ENCODE data around the gene HLF. TPM values are rescaled to one million over a fixed set of nuclear protein-coding genes. Genes with fewer than 3 reads are reported as not detected.

HLF gene
- total and polyA plus RNA-seq, 3 experiments from 2014 or later: 0.59 to 0.93 (median 0.81) TPM

DNA sequence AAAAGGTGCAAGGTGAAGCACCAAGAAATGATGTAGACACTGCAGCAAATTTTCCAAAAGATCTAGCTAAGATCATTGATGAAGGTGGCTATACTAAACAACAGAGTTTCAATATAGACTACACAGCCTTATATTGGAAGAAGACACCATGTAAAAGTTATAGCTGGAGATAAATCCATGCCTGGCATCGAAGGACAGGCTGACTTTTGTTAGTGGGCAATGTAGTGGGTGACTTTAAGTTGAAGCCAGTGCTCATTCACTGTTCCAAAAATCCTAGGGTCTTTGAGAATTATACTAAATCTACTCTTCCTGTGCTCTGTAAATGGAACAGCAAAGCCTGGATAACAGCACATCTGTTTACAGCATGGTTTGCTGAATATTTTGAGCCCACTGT is 26.4 kb downstream of the HLF start:
- no peak for DNase-seq
- Mint-ChIP-seq H3K4me3 (no peak overlapping the region), H3K9me3 (no peaks in the 10 kb centered on the region), H3K4me1 (no peaks in the 10 kb centered on the region), H3K27me3 (peaks cover 0 to 4% of the 10 kb centered on the region in 2 donors), H3K27ac (no peak overlapping the region), H3K36me3 (no peaks in the 10 kb centered on the region)
- Histone ChIP-seq H3K27ac (ENCODE audit: low read depth, low read length) (no peak overlapping the region), H3K36me3 (ENCODE audit: insufficient read depth, low read length) (no peaks in the 10 kb centered on the region), H3K4me3 (ENCODE audit: low read length) (no peak overlapping the region), H3K27me3 (ENCODE audit: insufficient read depth, low read length, poor library complexity, severe bottlenecking) (no peaks in the 10 kb centered on the region), H3K9me3 (ENCODE audit: low read length) (no peaks in the 10 kb centered on the region), H3K4me1 (ENCODE audit: insufficient read depth, low read length) (no peaks in the 10 kb centered on the region)
- ChIA-PET POLR2A (no interaction called here), CTCF (interaction anchor here (1.0 kb wide), 1 partner anchor 23 kb away, joined by 3 read pairs; no protein-coding TSS in a partner anchor)

DNA sequence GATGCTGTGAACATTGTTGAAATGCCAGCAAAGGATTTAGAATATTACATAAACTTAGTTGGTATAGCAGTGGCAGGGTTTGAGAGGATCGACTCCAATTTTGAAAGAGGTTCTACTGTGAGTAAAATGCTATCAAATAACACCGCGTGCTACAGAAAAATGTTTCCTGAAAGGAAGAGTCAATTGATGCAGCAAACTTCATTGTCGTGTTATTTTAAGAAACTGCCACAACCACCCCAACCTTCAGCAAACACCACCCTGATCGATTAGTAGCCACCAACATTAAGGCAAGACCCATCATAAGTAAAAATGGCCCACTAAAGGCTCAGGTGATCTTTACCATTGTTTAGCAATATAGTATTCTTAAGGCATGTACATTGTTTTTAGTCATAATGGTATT is 27.3 kb downstream of the HLF start:
- Histone ChIP-seq H3K36me3 (ENCODE audit: insufficient read depth, low read length) (no peaks in the 10 kb centered on the region), H3K27ac (ENCODE audit: low read depth, low read length) (no peak overlapping the region), H3K4me3 (ENCODE audit: low read length) (no peak overlapping the region), H3K4me1 (ENCODE audit: insufficient read depth, low read length) (no peaks in the 10 kb centered on the region), H3K9me3 (ENCODE audit: low read length) (no peaks in the 10 kb centered on the region), H3K27me3 (ENCODE audit: insufficient read depth, low read length, poor library complexity, severe bottlenecking) (no peaks in the 10 kb centered on the region)
- H3K27ac Mint-ChIP-seq: no peak overlapping the region
- ChIA-PET POLR2A (no interaction called here), CTCF (no interaction called here)
- no peaks in the 10 kb centered on the region for H3K4me1 Mint-ChIP-seq
- no peak for DNase-seq
- no peaks in the 10 kb centered on the region for H3K9me3 Mint-ChIP-seq
- H3K27me3 Mint-ChIP-seq: peaks cover 0 to 2% of the 10 kb centered on the region in 2 donors
- H3K36me3 Mint-ChIP-seq: no peaks in the 10 kb centered on the region
- H3K4me3 Mint-ChIP-seq: no peak overlapping the region

DNA sequence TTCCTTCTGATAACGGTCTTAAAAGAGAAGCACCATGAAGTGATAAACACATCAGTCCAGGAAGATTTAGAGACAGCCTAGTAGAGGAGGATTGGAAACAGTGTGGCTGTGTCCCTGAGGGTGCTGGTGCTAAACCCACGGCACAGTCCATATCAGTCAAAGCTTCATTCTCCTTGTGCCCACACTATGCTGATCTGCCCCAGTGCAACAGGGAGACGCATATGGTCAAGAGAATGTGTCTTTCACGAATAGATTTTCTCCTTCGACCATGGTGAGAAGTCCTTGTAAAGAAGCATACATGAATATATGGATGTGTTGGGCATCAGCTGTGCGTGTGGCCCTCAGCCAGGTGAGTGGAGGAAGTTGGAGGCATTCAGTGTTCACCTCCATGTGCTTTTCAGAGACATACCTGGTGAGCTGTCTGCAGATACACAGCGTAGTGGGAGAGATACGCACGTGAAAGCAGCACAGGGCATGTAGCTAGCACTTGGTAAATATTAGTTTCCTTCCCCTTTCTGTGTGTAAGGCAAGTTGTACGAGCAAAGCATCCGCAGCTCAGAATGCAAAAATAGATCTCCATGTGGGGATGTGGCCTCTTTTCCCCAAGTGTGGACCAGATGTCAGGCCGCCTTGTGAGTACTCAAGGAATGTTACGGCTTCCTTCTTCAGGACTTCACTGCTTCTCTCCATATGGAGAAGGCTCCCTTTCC is 29.4 kb downstream of the HLF start:
- no peak overlapping the region for H3K27ac ChIP-seq (ENCODE audit: low read depth, low read length)
- no peaks in the 10 kb centered on the region for H3K9me3 Mint-ChIP-seq
- H3K4me3 ChIP-seq (ENCODE audit: low read length): no peak overlapping the region
- no peaks in the 10 kb centered on the region for H3K36me3 ChIP-seq (ENCODE audit: insufficient read depth, low read length)
- H3K4me1 ChIP-seq (ENCODE audit: insufficient read depth, low read length): no peaks in the 10 kb centered on the region
- CTCF ChIA-PET: interaction anchor here (1.2 to 2.8 kb wide), 3 partner anchors 16 to 301 kb away, joined by 3 to 21 read pairs (median 5); no protein-coding TSS in a partner anchor
- no peaks in the 10 kb centered on the region for H3K4me1 Mint-ChIP-seq
- no peaks in the 10 kb centered on the region for H3K27me3 ChIP-seq (ENCODE audit: insufficient read depth, low read length, poor library complexity, severe bottlenecking)
- H3K4me3 Mint-ChIP-seq: no peak overlapping the region
- no peak for DNase-seq
- no peaks in the 10 kb centered on the region for H3K36me3 Mint-ChIP-seq
- no peak overlapping the region for H3K27ac Mint-ChIP-seq
- no peaks in the 10 kb centered on the region for H3K9me3 ChIP-seq (ENCODE audit: low read length)
- POLR2A ChIA-PET: no interaction called here
- H3K27me3 Mint-ChIP-seq: peaks cover 0 to 2% of the 10 kb centered on the region in 2 donors

- Histone ChIP-seq H3K27ac (ENCODE audit: low read depth, low read length) (no peak overlapping the region), H3K4me3 (ENCODE audit: low read length) (no peak overlapping the region), H3K9me3 (ENCODE audit: low read length) (no peaks in the 10 kb centered on the region), H3K4me1 (ENCODE audit: insufficient read depth, low read length) (no peaks in the 10 kb centered on the region), H3K36me3 (ENCODE audit: insufficient read depth, low read length) (no peaks in the 10 kb centered on the region), H3K27me3 (ENCODE audit: insufficient read depth, low read length, poor library complexity, severe bottlenecking) (no peaks in the 10 kb centered on the region)
- Mint-ChIP-seq H3K9me3 (no peaks in the 10 kb centered on the region), H3K27me3 (peaks cover 0 to 5% of the 10 kb centered on the region in 2 donors), H3K27ac (no peak overlapping the region), H3K4me3 (no peak overlapping the region), H3K4me1 (no peaks in the 10 kb centered on the region), H3K36me3 (no peaks in the 10 kb centered on the region)
- ChIA-PET CTCF (interaction anchor here (1.0 to 2.8 kb wide), 4 partner anchors 18 to 303 kb away, joined by 3 to 21 read pairs (median 8); no protein-coding TSS in a partner anchor), POLR2A (no interaction called here)
- DNase-seq: peak; percentile 14 to 64 (median 40)
These were observed 30.8 kb downstream of the HLF start for GRCh38 chr17:55295411-55296170.

- POLR2A ChIA-PET: no interaction called here
- H3K27ac Mint-ChIP-seq: no peak overlapping the region
These were observed 31.5 kb downstream of the HLF start for GRCh38 chr17:55296171-55296695.

DNA sequence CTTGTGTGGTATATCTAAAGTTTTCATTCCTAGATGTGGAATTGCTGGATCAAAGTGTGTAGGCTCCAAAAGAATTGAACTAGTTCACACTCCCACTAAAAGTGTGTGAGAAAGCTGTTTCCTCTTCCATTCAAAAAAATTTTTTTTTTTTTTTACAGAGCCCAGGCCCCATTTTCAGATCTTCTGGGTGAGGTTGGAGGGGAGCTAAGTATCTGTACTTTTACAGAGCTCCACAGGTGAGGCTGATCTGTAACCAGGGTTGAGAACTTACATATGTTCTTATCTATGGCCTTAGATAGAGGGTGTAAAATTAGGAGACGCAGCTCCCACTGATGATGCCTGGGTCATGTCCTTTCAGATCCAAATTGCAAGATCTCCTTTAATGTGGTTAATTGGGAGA is 31.9 kb downstream of the HLF start:
- Histone ChIP-seq H3K9me3 (ENCODE audit: low read length) (no peaks in the 10 kb centered on the region), H3K4me3 (ENCODE audit: low read length) (no peak overlapping the region), H3K36me3 (ENCODE audit: insufficient read depth, low read length) (no peaks in the 10 kb centered on the region), H3K27ac (ENCODE audit: low read depth, low read length) (no peak overlapping the region), H3K27me3 (ENCODE audit: insufficient read depth, low read length, poor library complexity, severe bottlenecking) (no peaks in the 10 kb centered on the region), H3K4me1 (ENCODE audit: insufficient read depth, low read length) (no peaks in the 10 kb centered on the region)
- no peak for DNase-seq
- Mint-ChIP-seq H3K4me1 (no peaks in the 10 kb centered on the region), H3K4me3 (no peak overlapping the region), H3K27me3 (peaks cover 0 to 5% of the 10 kb centered on the region in 2 donors), H3K27ac (no peak overlapping the region), H3K36me3 (no peaks in the 10 kb centered on the region), H3K9me3 (no peaks in the 10 kb centered on the region)
- ChIA-PET POLR2A (no interaction called here), CTCF (interaction anchor here (1.0 to 1.7 kb wide), 2 partner anchors 87 to 304 kb away, joined by 3 to 11 read pairs; no protein-coding TSS in a partner anchor)

More at GRCh38 chr17:55296171-55296695, 31.5 kb downstream of the HLF start:
- Histone ChIP-seq H3K9me3 (ENCODE audit: low read length) (no peaks in the 10 kb centered on the region), H3K4me3 (ENCODE audit: low read length) (no peak overlapping the region), H3K27me3 (ENCODE audit: insufficient read depth, low read length, poor library complexity, severe bottlenecking) (no peaks in the 10 kb centered on the region), H3K36me3 (ENCODE audit: insufficient read depth, low read length) (no peaks in the 10 kb centered on the region), H3K4me1 (ENCODE audit: insufficient read depth, low read length) (no peaks in the 10 kb centered on the region), H3K27ac (ENCODE audit: low read depth, low read length) (no peak overlapping the region)
- H3K27me3 Mint-ChIP-seq: peaks cover 0 to 5% of the 10 kb centered on the region in 2 donors
- CTCF ChIA-PET: interaction anchor here (1.0 to 1.7 kb wide), 2 partner anchors 87 to 303 kb away, joined by 3 to 11 read pairs; no protein-coding TSS in a partner anchor
- H3K4me3 Mint-ChIP-seq: no peak overlapping the region
- DNase-seq: no peak
- no peaks in the 10 kb centered on the region for H3K9me3 Mint-ChIP-seq
- no peaks in the 10 kb centered on the region for H3K4me1 Mint-ChIP-seq
- no peaks in the 10 kb centered on the region for H3K36me3 Mint-ChIP-seq

GRCh38 chr17:55298111-55298730 is 33.5 kb downstream of the HLF start:
- no peaks in the 10 kb centered on the region for H3K9me3 ChIP-seq (ENCODE audit: low read length)
- no peak overlapping the region for H3K27ac ChIP-seq (ENCODE audit: low read depth, low read length)
- no peak for DNase-seq
- H3K4me1 ChIP-seq (ENCODE audit: insufficient read depth, low read length): no peaks in the 10 kb centered on the region
- H3K27me3 Mint-ChIP-seq: peaks cover 0 to 5% of the 10 kb centered on the region in 2 donors
- H3K27ac Mint-ChIP-seq: no peak overlapping the region
- no peaks in the 10 kb centered on the region for H3K36me3 ChIP-seq (ENCODE audit: insufficient read depth, low read length)
- H3K9me3 Mint-ChIP-seq: no peaks in the 10 kb centered on the region
- ChIA-PET CTCF (interaction anchor here (1.3 kb wide), 1 partner anchor 305 kb away, joined by 3 read pairs; no protein-coding TSS in a partner anchor), POLR2A (no interaction called here)
- H3K4me3 Mint-ChIP-seq: no peak overlapping the region
- no peaks in the 10 kb centered on the region for H3K4me1 Mint-ChIP-seq
- no peak overlapping the region for H3K4me3 ChIP-seq (ENCODE audit: low read length)
- H3K27me3 ChIP-seq (ENCODE audit: insufficient read depth, low read length, poor library complexity, severe bottlenecking): no peaks in the 10 kb centered on the region
- H3K36me3 Mint-ChIP-seq: no peaks in the 10 kb centered on the region
